Heart left ventricle (tissue), 13 donors: ENCODE measurements around the gene KRTAP2-1.

Experiments used
- CTCF ChIP-seq, 12 donors: fragments of 200-600 bp; sonication (generic) in 4 of 12; IDR thresholded peaks; one replicate each; pipeline versions ENCODE4 v1.5.0 to v1.8.0; 2018 to 2022; ENCODE audit warnings: antibody characterized with exemption in 12 of 12, mild to moderate bottlenecking in 5 of 12
- POLR2A ChIP-seq, 2 donors: fragments of 450-650 bp; IDR thresholded peaks; one replicate each; pipeline ENCODE4 v1.6.1; 2017; ENCODE audit warnings: antibody characterized with exemption in 2 of 2, mild to moderate bottlenecking in 2 of 2, moderate library complexity in 2 of 2
- donor health status: ischemic (EF 13 %, LVEDD 7.1; RV severe dilation, severe dysfunction).
- donor health status: DM: no; HTN: yes; CAD: no.
- donor health status: DM: no; HTN: no; CAD: no.
- donor health status: ischemic (EF 25% LVEDD 6.9; RV normal size, moderate dysfunction).
- donor health status: ischemic (EF 25% LVEDD 5.7; RV mildly dilated, moderate dysfunction).
- donor health status: ischemic (EF 35%, LVEDD 5.7; RV mildly dilated, moderate dysfunction).
- donor health status: nonischemic (EF 11% LVEDD 7.7; RV severe dilation, severe dysfunction).
- donor health status: DM: yes; HTN: yes; CAD: no.
- donor health status: PGD.
- donor health status: ischemic (EF 29% LVEDD 5.4; RV normal size, mild dysfunction).
- donor health status: nonischemic (EF 23%, LVEDD 6.1; RV moderate dilation, normal function).

GRCh38 chr17:41076788-41077187 lies 29.7 kb upstream of the KRTAP2-1 start:
- TF ChIP-seq CTCF (IDR thresholded peaks at IDR 0.05) = no peak
- TF ChIP-seq POLR2A (IDR thresholded peaks at IDR 0.05) = no peak
